RKO (cell line): ENCODE measurements around the gene SUPT4H1.

ENCODE experiments used
- DNase-seq: peaks from one replicate; pipeline ENCODE4 v3.0.0-alpha.2; 2016; ENCODE audit warnings: low spot score

Gene SUPT4H1

DNA sequence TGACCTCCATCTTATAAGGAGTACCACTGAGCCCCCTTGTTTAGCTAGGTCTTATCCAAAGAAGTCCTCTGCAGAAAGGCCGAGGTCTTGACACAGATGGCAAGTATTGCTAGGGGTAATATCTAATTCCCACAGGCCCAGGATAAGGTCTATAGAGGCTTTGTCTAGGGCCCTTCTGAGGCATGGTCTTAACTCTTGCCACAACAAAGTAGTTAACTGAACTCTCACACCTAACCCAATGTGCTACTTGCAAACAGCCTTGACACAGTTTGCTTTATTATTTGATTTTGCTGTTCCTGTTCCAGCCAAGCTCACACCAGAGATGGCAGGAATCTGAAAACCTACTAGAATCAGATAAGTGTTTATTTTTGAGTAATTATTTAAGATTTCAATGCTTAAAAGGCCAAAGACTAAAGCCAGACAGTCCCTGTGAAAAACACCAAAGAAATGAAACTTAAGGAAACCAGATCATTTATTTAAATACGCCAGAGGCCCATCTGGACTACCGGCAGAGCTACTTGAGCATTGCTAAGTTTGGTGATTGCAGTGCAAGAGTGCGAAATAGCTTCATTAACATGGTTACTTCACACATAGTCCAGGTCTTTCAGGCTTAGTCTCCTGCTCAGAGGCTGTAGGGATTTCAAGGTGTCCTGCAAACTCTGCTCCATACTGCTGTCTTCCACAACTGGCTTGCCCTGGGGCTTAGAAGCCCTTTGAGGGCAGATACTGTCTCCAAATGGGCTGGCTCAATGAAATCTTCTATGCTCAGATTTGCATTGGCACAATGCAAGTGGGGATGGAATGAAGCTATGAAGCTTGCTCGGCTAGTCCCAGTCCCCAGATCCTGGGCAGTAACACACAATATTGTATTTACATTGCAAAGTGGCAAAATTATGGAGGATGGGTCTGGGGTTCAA lies 28.5 kb upstream of the SUPT4H1 start:
- no peak for DNase-seq

DNA sequence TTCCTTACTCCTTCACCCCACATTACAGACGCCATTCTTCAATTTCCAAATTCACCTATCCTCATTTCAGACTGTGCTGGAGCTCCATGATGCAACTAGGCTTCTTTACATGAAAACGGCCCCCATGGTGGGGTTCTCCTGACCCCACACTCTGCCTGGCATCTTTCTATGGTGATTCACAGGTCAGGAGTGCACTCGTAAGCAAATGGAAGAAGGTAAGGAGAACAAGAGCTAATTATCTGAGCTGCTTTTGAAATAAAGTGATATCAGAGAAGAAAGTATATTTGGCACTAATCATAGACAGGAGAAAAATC lies 27.5 kb upstream of the SUPT4H1 start:
- DNase-seq, result no peak

- no peak for DNase-seq
Measured at GRCh38 chr17:58378733-58379510, 26.9 kb upstream of the SUPT4H1 start.

DNA sequence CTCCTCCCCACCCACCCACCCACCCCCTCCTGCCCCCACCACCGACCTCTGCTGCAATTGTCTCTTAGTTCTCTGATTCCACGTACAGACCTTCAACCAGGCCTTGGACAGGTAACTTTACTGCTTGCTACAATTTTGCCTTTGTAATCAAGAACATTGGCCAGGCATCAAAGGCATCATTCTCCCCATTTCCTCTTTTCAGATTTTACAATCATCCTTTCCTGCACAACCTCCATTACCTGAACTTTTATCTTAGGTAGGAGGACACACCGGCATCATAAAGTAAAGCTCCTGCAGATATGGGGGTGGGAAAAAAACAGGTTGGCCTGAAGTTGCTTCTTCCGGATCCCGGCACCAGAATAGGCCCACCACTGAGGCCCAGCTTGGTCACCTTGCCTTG lies 25.7 kb upstream of the SUPT4H1 start:
- no peak for DNase-seq

DNA sequence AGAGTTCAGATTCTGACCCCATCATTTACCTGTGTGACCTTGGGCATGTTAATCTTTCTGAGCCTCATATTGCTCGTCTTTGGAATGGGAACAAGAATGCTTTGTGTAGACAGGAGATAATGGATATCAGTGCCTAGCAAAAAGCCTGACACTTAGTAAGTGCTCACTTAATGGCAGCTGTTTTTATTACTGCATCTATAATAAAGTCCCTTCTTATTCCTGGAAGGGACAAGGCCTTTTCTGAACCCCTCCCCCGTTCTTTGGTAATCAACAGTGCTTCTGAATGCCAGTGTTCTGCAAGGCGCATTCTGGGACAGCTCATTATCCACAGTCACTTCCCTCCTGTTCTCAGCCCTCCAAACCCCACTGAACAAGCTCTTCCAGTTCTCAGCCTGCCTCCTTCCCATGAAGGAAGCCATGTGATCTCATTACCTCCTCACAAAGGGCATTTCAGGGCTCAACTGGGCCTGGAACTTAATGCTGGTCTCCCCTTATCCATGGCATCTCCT lies 25.1 kb upstream of the SUPT4H1 start:
- no peak for DNase-seq

- DNase-seq, result no peak
Measured at GRCh38 chr17:58376472-58377000, 24.5 kb upstream of the SUPT4H1 start.

- no peak for DNase-seq
Measured at GRCh38 chr17:58375811-58376210, 23.8 kb upstream of the SUPT4H1 start.

- no peak for DNase-seq
Measured at GRCh38 chr17:58375256-58375655, 23.3 kb upstream of the SUPT4H1 start.

GRCh38 chr17:58373923-58374322 lies 21.9 kb upstream of the SUPT4H1 start:
- no peak for DNase-seq

DNA sequence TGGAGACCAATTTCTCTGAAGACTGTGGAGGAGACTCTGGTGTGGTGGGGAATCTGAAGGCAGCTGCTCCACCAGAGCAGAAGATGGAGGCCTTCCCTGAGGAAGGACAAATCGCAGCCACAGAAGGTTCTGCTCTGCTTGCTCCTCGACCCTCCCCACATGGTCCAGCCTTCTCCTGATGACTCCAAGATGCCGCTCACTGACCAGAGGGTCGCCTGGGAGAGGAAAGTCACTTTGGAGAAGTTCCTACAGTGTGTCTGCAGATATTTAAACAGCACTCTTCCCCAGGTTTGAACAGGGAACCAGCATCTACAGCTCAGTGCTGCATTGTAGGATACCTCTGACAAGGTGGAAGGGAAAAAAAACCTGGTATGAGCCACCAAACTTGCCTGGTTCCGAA lies 21.0 kb upstream of the SUPT4H1 start:
- no peak for DNase-seq

GRCh38 chr17:58371300-58371950 lies 19.4 kb upstream of the SUPT4H1 start:
- no peak for DNase-seq

GRCh38 chr17:58370716-58371115 lies 18.7 kb upstream of the SUPT4H1 start:
- DNase-seq, result no peak

GRCh38 chr17:58370309-58370708 lies 18.3 kb upstream of the SUPT4H1 start:
- no peak for DNase-seq

GRCh38 chr17:58369214-58370031 lies 17.4 kb upstream of the SUPT4H1 start:
- no peak for DNase-seq

- no peak for DNase-seq
Measured at GRCh38 chr17:58368860-58369213, 16.8 kb upstream of the SUPT4H1 start.

DNA sequence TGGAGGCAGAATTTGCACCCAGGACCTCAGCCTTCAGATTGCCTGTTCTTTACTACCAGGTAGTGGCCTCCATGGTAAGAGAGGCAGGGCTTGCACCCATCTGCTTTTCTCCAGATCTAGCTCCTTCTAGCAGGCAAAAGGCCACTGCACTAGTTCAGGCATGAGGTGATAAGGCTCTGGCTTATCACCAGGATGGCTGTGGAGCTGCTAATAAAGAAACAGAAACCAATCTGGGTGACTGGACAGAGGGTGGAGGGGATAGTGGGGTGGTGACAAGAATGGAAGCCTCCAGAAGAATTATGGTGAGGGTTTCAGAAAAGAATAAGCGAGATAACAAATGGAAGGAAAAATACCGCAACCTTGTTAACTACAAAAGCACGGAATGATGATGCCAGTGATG lies 15.5 kb upstream of the SUPT4H1 start:
- no peak for DNase-seq

GRCh38 chr17:58365980-58366595 lies 14.1 kb upstream of the SUPT4H1 start:
- no peak for DNase-seq

DNA sequence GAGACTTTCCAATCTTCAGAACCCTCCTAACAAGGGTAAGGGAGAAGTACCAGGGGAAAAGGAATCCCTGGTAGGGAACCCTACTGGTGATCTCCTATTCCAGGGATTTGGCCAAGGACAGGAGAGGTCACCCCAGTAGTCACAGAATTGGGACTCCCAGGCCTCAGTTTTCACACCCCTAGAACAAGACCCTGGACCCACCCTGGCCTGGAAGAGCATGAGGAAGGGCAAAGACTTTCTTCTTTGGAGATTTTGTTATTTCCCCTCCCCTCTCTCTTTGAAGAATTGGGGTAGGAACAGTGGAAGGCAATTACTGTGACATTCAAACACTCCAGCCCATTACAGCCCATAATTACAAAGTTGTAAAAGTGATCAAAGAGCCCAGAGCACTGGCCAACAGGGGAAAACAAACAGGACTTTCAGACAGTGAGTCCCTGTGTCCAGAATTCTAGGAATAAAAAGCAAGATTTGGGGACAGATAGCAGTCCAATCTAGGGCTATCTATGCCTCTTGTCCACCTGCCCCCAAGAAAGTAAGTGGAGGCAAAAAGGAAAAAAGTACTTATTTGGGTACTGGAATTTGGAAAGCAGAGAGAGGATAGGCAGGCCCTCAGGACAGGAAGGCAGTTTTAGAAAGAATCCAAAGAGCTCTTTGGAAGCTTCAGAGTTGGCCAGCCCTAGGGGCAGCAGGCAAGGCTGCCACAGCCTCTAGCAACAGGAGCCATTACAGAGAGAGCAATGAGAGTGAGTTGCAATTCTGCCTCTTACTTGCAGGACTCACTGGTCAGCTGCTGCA lies 13.4 kb upstream of the SUPT4H1 start:
- no peak for DNase-seq

DNA sequence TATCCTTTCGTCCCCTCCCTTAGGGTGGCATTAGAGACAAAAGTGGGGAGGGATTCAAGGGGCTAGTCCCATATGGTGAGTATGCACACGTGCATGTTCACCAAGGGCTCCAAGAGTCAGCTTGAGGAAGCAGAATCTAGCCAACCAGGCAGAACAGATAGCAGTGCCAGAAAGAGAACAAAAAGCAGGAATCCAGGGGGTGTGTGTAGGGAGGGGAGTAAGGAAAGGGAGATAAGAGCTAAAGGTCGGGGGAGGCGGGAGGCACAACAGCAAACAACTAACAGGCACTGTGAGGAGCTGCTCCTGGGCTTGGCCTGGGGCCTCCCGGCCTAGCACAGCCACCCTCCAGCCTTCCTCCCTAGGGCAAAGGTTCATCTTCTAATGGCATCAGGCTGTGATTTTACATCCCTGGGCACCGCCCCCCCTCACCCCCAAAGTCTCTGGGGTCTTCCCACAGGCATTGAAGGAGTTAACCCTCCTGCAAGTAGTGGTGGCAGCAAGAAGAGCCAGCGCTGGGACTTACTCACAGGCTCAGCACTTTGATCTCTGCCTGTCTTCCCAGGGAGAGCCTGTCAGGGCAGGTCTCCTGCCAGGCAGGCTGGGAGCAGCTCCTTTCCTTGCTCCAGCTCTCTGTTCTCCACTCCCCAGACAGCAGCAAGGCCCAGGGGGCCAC lies 12.4 kb upstream of the SUPT4H1 start:
- no peak for DNase-seq
